Panc1 (cell line): ENCODE results near the gene BOC.

Experiments used
- POLR2AphosphoS5 ChIP-seq: IDR thresholded peaks from 2 replicates; pipeline ENCODE4 v1.6.1; 2012; ENCODE audit warnings: mild to moderate bottlenecking, low read depth, low read length, moderate library complexity
- SIN3A ChIP-seq: IDR thresholded peaks from 2 replicates; pipeline ENCODE4 v1.6.1; 2012; ENCODE audit warnings: low read depth, mild to moderate bottlenecking, low read length, moderate library complexity, borderline replicate concordance; ENCODE audit not compliant: insufficient read depth
- TCF7L2 ChIP-seq: IDR thresholded peaks from 2 replicates; pipeline ENCODE4 v1.6.1; 2011; ENCODE audit warnings: mild to moderate bottlenecking, low read depth, low read length, inconsistent platforms
- TF ChIP-seq, protein P1 (sequence below): fragments of 450-650 bp; IDR thresholded peaks from 2 replicates; pipeline ENCODE4 v1.5.1; 2017; ENCODE audit warnings: mild to moderate bottlenecking
- TF ChIP-seq, protein P2 (sequence below), 2 experiments: IDR thresholded peaks; 2 replicates each; pipeline ENCODE4 v1.6.1; 2011 to 2012; ENCODE audit warnings: low read depth in 2 of 2, control low read depth in 1 of 2, low read length in 1 of 2, mild to moderate bottlenecking in 1 of 2, moderate library complexity in 1 of 2; ENCODE audit not compliant: insufficient read depth in 1 of 2

DNA sequence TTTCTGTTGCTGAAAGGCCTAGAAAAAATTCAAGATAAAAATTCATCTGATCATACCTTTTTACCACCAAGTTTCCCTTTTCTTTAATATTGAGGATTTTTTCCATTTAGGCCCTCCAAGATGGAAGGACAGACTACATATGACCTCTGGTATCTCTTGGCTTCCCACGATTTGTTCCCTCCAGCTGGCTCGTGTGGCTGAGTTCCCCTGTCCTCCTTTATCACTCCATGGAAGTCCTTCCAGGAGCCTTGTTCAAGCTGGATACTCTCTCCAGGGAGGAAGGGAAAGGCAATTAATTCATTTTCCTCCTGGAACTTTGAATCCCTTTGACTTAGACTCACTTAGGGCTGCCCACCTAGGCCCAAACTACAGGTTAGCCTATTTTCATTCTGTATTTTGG lies 119.4 kb downstream of the BOC start:
- TF ChIP-seq, protein P1, sequence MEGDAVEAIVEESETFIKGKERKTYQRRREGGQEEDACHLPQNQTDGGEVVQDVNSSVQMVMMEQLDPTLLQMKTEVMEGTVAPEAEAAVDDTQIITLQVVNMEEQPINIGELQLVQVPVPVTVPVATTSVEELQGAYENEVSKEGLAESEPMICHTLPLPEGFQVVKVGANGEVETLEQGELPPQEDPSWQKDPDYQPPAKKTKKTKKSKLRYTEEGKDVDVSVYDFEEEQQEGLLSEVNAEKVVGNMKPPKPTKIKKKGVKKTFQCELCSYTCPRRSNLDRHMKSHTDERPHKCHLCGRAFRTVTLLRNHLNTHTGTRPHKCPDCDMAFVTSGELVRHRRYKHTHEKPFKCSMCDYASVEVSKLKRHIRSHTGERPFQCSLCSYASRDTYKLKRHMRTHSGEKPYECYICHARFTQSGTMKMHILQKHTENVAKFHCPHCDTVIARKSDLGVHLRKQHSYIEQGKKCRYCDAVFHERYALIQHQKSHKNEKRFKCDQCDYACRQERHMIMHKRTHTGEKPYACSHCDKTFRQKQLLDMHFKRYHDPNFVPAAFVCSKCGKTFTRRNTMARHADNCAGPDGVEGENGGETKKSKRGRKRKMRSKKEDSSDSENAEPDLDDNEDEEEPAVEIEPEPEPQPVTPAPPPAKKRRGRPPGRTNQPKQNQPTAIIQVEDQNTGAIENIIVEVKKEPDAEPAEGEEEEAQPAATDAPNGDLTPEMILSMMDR: no peak
- TF ChIP-seq POLR2AphosphoS5 (no peak), TCF7L2 (no peak), SIN3A (no peak)
- TF ChIP-seq, protein P2, sequence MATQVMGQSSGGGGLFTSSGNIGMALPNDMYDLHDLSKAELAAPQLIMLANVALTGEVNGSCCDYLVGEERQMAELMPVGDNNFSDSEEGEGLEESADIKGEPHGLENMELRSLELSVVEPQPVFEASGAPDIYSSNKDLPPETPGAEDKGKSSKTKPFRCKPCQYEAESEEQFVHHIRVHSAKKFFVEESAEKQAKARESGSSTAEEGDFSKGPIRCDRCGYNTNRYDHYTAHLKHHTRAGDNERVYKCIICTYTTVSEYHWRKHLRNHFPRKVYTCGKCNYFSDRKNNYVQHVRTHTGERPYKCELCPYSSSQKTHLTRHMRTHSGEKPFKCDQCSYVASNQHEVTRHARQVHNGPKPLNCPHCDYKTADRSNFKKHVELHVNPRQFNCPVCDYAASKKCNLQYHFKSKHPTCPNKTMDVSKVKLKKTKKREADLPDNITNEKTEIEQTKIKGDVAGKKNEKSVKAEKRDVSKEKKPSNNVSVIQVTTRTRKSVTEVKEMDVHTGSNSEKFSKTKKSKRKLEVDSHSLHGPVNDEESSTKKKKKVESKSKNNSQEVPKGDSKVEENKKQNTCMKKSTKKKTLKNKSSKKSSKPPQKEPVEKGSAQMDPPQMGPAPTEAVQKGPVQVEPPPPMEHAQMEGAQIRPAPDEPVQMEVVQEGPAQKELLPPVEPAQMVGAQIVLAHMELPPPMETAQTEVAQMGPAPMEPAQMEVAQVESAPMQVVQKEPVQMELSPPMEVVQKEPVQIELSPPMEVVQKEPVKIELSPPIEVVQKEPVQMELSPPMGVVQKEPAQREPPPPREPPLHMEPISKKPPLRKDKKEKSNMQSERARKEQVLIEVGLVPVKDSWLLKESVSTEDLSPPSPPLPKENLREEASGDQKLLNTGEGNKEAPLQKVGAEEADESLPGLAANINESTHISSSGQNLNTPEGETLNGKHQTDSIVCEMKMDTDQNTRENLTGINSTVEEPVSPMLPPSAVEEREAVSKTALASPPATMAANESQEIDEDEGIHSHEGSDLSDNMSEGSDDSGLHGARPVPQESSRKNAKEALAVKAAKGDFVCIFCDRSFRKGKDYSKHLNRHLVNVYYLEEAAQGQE (IDR thresholded peaks at IDR 0.05; ENCODE audit: insufficient read depth in 1 of 2, low read depth in 2 of 2, low read length in 1 of 2): no peak
